Ovary (tissue), 3 donors: ENCODE measurements around the gene UBIAD1.

Experiments
- CTCF ChIP-seq, 3 donors: fragments of 450-650 bp in 2 of 3; fragments of 200-600 bp in 1 of 3; IDR thresholded peaks; one replicate each; pipeline versions ENCODE4 v1.5.1 to v1.8.0; 2016 to 2022; ENCODE audit warnings: antibody characterized with exemption in 3 of 3, mild to moderate bottlenecking in 1 of 3
- EP300 ChIP-seq: sonication (generic); formaldehyde crosslinking; IDR thresholded peaks from one replicate; pipeline ENCODE4 v1.6.1; 2017; ENCODE audit warnings: antibody characterized with exemption
- POLR2A ChIP-seq: fragments of 450-650 bp; IDR thresholded peaks from one replicate; pipeline ENCODE4 v1.6.1; 2017; ENCODE audit warnings: antibody characterized with exemption, mild to moderate bottlenecking, moderate library complexity
- donor health status: DM: no; HTN: no; CAD: no.

GRCh38 chr1:11331945-11332546 lies 59.0 kb downstream of the UBIAD1 start:
- TF ChIP-seq POLR2A (no peak), CTCF (IDR thresholded peaks at IDR 0.05) (no peak), EP300 (no peak)
